ENCODE results near the gene STYK1. TPM values are rescaled to one million over a fixed set of nuclear protein-coding genes. Genes with fewer than 3 reads are reported as not detected.

STYK1 gene
- polyA plus RNA-seq, 3 donors = not detected

GRCh38 chr12:10623131-10623530, 50.7 kb downstream of the STYK1 start:
- Mint-ChIP-seq H3K36me3 (no peaks in the 10 kb centered on the region), H3K27me3 (ENCODE audit: low read depth in 3 of 3) (peaks cover 1% of the 10 kb centered on the region in 3 donors), H3K27ac (no peak overlapping the region), H3K9me3 (peaks cover 0 to 2% (median 0%) of the 10 kb centered on the region in 7 donors), H3K4me3 (no peak overlapping the region), H3K4me1 (no peaks in the 10 kb centered on the region)
- Histone ChIP-seq H3K9ac (ENCODE audit: insufficient read depth, low read length, poor library complexity, severe bottlenecking) (no peak overlapping the region), H2AFZ (ENCODE audit: insufficient read depth, low read depth, low read length, poor library complexity, severe bottlenecking) (no peak overlapping the region), H3K36me3 (replicated peaks in 1 of 2; ENCODE audit: control insufficient read depth in 1 of 2, insufficient read depth in 2 of 2, low read length in 2 of 2) (no peaks in the 10 kb centered on the region), H3K4me1 (ENCODE audit: control insufficient read depth in 1 of 2, insufficient read depth in 2 of 2, low read length in 2 of 2) (no peaks in the 10 kb centered on the region), H3K27ac (ENCODE audit: low read depth in 1 of 2, low read length in 2 of 2) (no peak overlapping the region), H3K79me2 (ENCODE audit: insufficient read depth, low read length) (no peaks in the 10 kb centered on the region), H3K27me3 (ENCODE audit: control insufficient read depth in 2 of 2, insufficient read depth in 2 of 2, low read length in 2 of 2) (no peaks in the 10 kb centered on the region), H3K4me2 (replicated peaks; ENCODE audit: extremely low read depth, low read length, poor library complexity, severe bottlenecking) (no peak overlapping the region), H3K4me3 (replicated peaks in 1 of 3; ENCODE audit: low read depth in 2 of 3, low read length in 3 of 3) (no peak overlapping the region), H3K9me3 (replicated peaks in 1 of 2; ENCODE audit: control insufficient read depth in 1 of 2, insufficient read depth in 1 of 2, low read length in 2 of 2) (no peaks in the 10 kb centered on the region), H4K20me1 (ENCODE audit: insufficient read depth, low read length) (no peaks in the 10 kb centered on the region)
- intact Hi-C loops (cut with micrococcal nuclease) = no loop called here
- DNase-seq = no peak
- TF ChIP-seq, protein P1, sequence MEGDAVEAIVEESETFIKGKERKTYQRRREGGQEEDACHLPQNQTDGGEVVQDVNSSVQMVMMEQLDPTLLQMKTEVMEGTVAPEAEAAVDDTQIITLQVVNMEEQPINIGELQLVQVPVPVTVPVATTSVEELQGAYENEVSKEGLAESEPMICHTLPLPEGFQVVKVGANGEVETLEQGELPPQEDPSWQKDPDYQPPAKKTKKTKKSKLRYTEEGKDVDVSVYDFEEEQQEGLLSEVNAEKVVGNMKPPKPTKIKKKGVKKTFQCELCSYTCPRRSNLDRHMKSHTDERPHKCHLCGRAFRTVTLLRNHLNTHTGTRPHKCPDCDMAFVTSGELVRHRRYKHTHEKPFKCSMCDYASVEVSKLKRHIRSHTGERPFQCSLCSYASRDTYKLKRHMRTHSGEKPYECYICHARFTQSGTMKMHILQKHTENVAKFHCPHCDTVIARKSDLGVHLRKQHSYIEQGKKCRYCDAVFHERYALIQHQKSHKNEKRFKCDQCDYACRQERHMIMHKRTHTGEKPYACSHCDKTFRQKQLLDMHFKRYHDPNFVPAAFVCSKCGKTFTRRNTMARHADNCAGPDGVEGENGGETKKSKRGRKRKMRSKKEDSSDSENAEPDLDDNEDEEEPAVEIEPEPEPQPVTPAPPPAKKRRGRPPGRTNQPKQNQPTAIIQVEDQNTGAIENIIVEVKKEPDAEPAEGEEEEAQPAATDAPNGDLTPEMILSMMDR (IDR thresholded peaks at IDR 0.05) = no peak

DNA sequence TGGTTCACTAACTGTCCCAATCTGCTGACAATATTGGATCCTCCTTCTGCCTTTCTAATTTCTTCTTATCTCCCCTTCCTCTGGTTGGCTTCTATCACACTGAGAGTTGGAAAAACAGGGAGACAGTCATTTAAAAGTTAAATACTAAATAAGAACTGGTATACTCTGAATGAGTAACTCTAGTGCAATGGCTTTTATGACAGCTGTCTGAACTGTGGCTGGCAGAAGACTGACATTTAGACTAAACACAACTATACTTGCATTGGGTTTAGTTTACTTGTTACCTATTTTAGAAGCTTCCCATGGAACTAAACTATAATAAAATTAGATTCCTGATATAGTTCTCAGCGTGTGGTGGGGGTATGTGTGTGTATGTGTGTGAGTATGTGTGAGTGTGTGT, 52.6 kb downstream of the STYK1 start:
- Mint-ChIP-seq H3K4me3 (no peak overlapping the region), H3K36me3 (no peaks in the 10 kb centered on the region), H3K27ac (peak overlapping the region in 1 of 7 donors; percentile 43), H3K27me3 (ENCODE audit: low read depth in 3 of 3) (peaks cover 0 to 1% (median 1%) of the 10 kb centered on the region in 3 donors), H3K9me3 (peaks cover 0 to 1% (median 0%) of the 10 kb centered on the region in 7 donors), H3K4me1 (no peaks in the 10 kb centered on the region)
- no peak overlapping the region for H3K9ac ChIP-seq (ENCODE audit: insufficient read depth, low read length, poor library complexity, severe bottlenecking)
- no peaks in the 10 kb centered on the region for H3K79me2 ChIP-seq (ENCODE audit: insufficient read depth, low read length)
- H3K4me3 ChIP-seq (replicated peaks in 1 of 3; ENCODE audit: low read depth in 2 of 3, low read length in 3 of 3) = no peak overlapping the region
- no peaks in the 10 kb centered on the region for H4K20me1 ChIP-seq (ENCODE audit: insufficient read depth, low read length)
- no peaks in the 10 kb centered on the region for H3K27me3 ChIP-seq (ENCODE audit: control insufficient read depth in 2 of 2, insufficient read depth in 2 of 2, low read length in 2 of 2)
- no peak overlapping the region for H3K27ac ChIP-seq (ENCODE audit: low read depth in 1 of 2, low read length in 2 of 2)
- H3K9me3 ChIP-seq (replicated peaks in 1 of 2; ENCODE audit: control insufficient read depth in 1 of 2, insufficient read depth in 1 of 2, low read length in 2 of 2) = no peaks in the 10 kb centered on the region
- intact Hi-C loops (cut with micrococcal nuclease) = no loop called here
- H3K4me1 ChIP-seq (ENCODE audit: control insufficient read depth in 1 of 2, insufficient read depth in 2 of 2, low read length in 2 of 2) = no peaks in the 10 kb centered on the region
- H3K36me3 ChIP-seq (replicated peaks in 1 of 2; ENCODE audit: control insufficient read depth in 1 of 2, insufficient read depth in 2 of 2, low read length in 2 of 2) = no peaks in the 10 kb centered on the region
- TF ChIP-seq, protein P1 (IDR thresholded peaks at IDR 0.05) = no peak
- no peak overlapping the region for H2AFZ ChIP-seq (ENCODE audit: insufficient read depth, low read depth, low read length, poor library complexity, severe bottlenecking)
- WGBS (ENCODE audit: insufficient coverage) = no CpG with 5 or more reads among the region's 1 CpG
- no peak for DNase-seq
- no peak overlapping the region for H3K4me2 ChIP-seq (replicated peaks; ENCODE audit: extremely low read depth, low read length, poor library complexity, severe bottlenecking)

Measured in CD14-positive monocyte (primary cell).